ENCODE measurements around the gene ITIH5. TPM values are rescaled to one million over a fixed set of nuclear protein-coding genes. Genes with fewer than 3 reads are reported as not detected.

Gene ITIH5
- total and polyA plus RNA-seq, 2 of the 8 experiments (the other 6 are each of a cell fraction or from before 2014, with no cell fraction given), result 5.8 to 7.6 TPM

DNA sequence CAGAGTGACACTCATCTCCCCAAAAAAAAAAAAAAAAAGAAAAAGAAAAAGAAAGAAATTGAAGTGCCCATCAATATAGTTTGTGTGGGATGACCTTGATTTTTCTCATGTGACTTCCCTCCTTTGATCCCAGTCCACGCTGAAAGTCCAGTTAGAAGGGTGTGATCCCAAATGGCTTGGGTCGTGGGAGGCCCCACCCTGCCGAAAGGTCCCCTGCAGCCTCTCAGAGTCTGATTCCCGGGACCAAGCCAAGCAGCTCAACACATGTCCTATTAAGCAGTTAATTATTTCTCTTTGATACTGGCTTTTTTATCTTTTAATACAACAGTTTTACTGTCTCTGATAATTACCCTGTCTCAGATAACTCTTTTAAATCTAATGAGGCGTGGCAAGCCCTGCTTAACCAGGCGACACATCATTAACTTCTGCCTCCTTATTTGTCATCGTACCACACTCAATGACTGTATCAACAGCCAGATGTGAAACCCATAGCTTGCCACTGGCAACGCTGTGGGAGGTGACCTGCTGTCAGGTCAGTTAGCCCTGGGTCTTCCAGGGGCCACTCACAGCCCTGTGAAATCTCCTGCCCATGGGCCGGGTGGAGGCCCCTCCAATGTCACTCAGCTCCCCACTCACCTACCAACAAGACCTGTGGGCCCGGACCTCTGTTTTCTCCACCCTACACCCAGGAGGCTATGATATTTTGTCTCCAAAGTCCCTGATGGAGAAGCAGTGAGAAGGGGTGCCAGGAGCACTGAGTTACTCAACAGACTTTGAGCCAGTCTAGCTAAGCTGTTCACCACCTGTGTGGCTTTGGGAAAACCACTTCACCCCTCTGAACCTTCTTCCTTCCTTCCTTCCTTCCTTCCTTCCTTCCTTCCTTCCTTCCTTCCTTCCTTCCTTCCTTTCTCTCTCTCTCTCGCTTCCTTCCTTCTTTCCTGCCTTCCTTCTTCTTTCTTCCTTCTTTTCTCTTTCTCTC is 146.0 kb downstream of the ITIH5 start (continued):
- TF ChIP-seq, protein P1, sequence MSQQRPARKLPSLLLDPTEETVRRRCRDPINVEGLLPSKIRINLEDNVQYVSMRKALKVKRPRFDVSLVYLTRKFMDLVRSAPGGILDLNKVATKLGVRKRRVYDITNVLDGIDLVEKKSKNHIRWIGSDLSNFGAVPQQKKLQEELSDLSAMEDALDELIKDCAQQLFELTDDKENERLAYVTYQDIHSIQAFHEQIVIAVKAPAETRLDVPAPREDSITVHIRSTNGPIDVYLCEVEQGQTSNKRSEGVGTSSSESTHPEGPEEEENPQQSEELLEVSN (IDR thresholded peaks at IDR 0.05), result no peak
- TF ChIP-seq KDM5A (IDR thresholded peaks at IDR 0.05; ENCODE audit: low read length), result no peak
- TF ChIP-seq EGR1 (IDR thresholded peaks at IDR 0.05; ENCODE audit: borderline replicate concordance, low read depth, low read length), result no peak

Data from H1 (cell line).